Prostate gland (tissue), 2 donors: Measurements from ENCODE around the gene FGFR1OP2. TPM values are rescaled to one million over a fixed set of nuclear protein-coding genes. Genes with fewer than 3 reads are reported as not detected.

Experiments
- DNase-seq: peaks from one replicate; pipeline ENCODE4 v3.0.0-alpha.2; 2019; ENCODE audit warnings: low spot score
- H3K27ac ChIP-seq, 2 donors: fragments of 200-600 bp; sonication (generic); 2 replicates each; pipeline ENCODE4 v1.5.1; 2017 to 2019
- H3K27me3 ChIP-seq: fragments of 200-600 bp; sonication (generic); replicated peaks from 2 replicates; pipeline ENCODE4 v1.5.1; 2019; ENCODE audit not compliant: insufficient read depth
- H3K36me3 ChIP-seq, 2 donors: fragments of 200-600 bp; sonication (generic); 1 replicate in 1 of 2; 2 replicates in 1 of 2; pipeline versions ENCODE4 v1.5.1 to v1.8.1; 2017 to 2019
- H3K4me1 ChIP-seq: fragments of 200-600 bp; sonication (generic); replicated peaks from 2 replicates; pipeline ENCODE4 v1.5.1; 2019
- H3K4me3 ChIP-seq, 2 donors: fragments of 200-600 bp; sonication (generic); 2 replicates each; pipeline ENCODE4 v1.5.1; 2017 to 2019
- H3K9me3 ChIP-seq: fragments of 200-600 bp; sonication (generic); 2 replicates; pipeline ENCODE4 v1.5.1; 2017
- POLR2A ChIP-seq: fragments of 450-650 bp; IDR thresholded peaks from one replicate; pipeline ENCODE4 v1.6.1; 2016; ENCODE audit warnings: antibody characterized with exemption, mild to moderate bottlenecking
- POLR2AphosphoS5 ChIP-seq: sonication (generic); formaldehyde crosslinking; IDR thresholded peaks from one replicate; pipeline ENCODE4 v1.6.1; 2017; ENCODE audit warnings: antibody characterized with exemption
- WGBS: methylation state at CpG from one replicate; pipeline ENCODE4 v1.1.5; 2018; 5-methylcytosine and 5-hydroxymethylcytosine counted together
- intact Hi-C: fragments of 100-400 bp; cut with DNase I; formaldehyde crosslinking; loops from one replicate; pipeline ENCODE4 v1.14.2; 2022
- total RNA-seq, 2 donors: library from RNA; depleted of rRNA; stranded (reverse); fragments of >200 nt; gene quantifications; one replicate each; pipeline ENCODE4 v1.1.0, GENCODE V29; 2016
- TF ChIP-seq, protein P1 (sequence below), 4 experiments: fragments of 200-600 bp in 2 of 4; fragments of 450-650 bp in 2 of 4; sonication (generic) in 2 of 4; IDR thresholded peaks; 1 replicate in 3 of 4; 2 replicates in 1 of 4; pipeline ENCODE4 v1.5.1; 2016 to 2019; ENCODE audit warnings: antibody characterized with exemption in 4 of 4, mild to moderate bottlenecking in 2 of 4, moderate library complexity in 2 of 4

The FGFR1OP2 gene
- total RNA-seq, 2 donors from 2014 or later: 45.0 to 64.4 TPM

DNA sequence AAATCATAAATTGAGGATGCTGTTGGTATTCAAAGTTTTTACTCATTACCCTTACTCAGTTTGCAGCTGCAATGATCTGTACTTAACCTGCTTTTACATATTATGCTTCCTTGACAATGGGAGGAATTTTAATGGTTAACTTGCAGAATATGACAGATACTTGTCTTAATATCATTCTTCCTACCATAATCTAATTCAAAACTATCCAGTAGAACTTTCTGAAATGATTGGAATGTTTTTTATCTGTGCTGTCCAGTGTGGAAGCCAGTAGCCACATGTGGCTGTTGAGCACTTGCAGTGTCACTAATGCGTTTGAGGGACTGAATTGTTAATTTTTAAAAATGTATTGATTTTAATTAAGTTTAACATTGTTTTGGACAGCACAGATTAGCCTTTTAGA lies 23.5 kb downstream of the FGFR1OP2 start:
- WGBS: 93% methylated on average over 1 of the region's 1 CpG
- Histone ChIP-seq H3K27me3 (no peaks in the 10 kb centered on the region), H3K4me3 (no peak overlapping the region), H3K27ac (no peak overlapping the region), H3K36me3 (no peaks in the 10 kb centered on the region), H3K4me1 (no peaks in the 10 kb centered on the region), H3K9me3 (no peaks in the 10 kb centered on the region)
- TF ChIP-seq POLR2A: no peak
- TF ChIP-seq, protein P1, sequence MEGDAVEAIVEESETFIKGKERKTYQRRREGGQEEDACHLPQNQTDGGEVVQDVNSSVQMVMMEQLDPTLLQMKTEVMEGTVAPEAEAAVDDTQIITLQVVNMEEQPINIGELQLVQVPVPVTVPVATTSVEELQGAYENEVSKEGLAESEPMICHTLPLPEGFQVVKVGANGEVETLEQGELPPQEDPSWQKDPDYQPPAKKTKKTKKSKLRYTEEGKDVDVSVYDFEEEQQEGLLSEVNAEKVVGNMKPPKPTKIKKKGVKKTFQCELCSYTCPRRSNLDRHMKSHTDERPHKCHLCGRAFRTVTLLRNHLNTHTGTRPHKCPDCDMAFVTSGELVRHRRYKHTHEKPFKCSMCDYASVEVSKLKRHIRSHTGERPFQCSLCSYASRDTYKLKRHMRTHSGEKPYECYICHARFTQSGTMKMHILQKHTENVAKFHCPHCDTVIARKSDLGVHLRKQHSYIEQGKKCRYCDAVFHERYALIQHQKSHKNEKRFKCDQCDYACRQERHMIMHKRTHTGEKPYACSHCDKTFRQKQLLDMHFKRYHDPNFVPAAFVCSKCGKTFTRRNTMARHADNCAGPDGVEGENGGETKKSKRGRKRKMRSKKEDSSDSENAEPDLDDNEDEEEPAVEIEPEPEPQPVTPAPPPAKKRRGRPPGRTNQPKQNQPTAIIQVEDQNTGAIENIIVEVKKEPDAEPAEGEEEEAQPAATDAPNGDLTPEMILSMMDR (IDR thresholded peaks at IDR 0.05): no peak
- TF ChIP-seq POLR2AphosphoS5: no peak
- intact Hi-C loops: no loop called here
- DNase-seq: no peak

DNA sequence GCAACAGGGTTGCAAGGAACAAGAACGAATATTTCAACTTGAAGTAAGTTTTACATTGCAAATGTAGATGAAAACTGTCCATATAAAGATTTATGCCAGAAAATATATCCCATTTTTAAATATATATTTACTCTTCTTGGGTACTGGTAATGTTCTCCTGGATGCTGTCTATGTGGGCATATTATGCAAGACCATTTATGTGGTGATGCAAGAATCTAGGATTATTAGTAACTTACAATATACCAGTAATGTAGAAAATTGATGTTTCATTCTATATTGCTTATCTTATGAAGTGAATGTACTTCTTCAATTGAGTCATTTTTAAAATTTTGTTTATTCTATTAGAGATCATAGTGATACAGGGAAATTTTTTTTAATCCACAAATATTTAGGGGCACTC lies 25.1 kb downstream of the FGFR1OP2 start:
- Histone ChIP-seq H3K9me3 (no peaks in the 10 kb centered on the region), H3K4me1 (no peaks in the 10 kb centered on the region), H3K4me3 (no peak overlapping the region), H3K36me3 (no peaks in the 10 kb centered on the region), H3K27me3 (no peaks in the 10 kb centered on the region), H3K27ac (no peak overlapping the region)
- DNase-seq: no peak
- TF ChIP-seq, protein P1 (IDR thresholded peaks at IDR 0.05): no peak
- TF ChIP-seq POLR2A (no peak), POLR2AphosphoS5 (no peak)
- intact Hi-C loops: no loop called here
- 94% methylated on average over 1 of the region's 1 CpG for WGBS

DNA sequence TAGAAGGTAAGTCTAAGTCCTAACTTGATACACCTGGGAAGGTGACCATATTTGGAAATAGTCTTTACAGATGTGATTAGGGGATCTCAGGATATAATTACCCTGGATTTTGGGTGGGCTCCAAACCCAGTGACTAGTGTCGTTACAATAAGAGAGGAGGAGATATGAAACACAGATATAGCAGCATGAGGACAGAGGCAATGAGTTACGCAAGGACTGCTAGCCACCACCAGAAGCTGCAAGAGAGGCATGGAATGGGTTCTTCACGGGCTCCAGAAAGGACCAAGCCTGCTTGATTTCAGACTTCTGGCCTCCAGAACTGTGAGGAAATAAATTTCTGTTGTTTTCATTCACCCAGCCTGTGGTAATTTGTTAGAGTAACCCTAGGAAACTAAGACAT lies 28.6 kb downstream of the FGFR1OP2 start:
- Histone ChIP-seq H3K27me3 (no peaks in the 10 kb centered on the region), H3K36me3 (no peaks in the 10 kb centered on the region), H3K4me3 (no peak overlapping the region), H3K4me1 (no peaks in the 10 kb centered on the region), H3K9me3 (no peaks in the 10 kb centered on the region), H3K27ac (no peak overlapping the region)
- 84% methylated on average over 3 of the region's 3 CpGs for WGBS
- intact Hi-C loops: no loop called here
- TF ChIP-seq POLR2A: no peak
- TF ChIP-seq, protein P1 (IDR thresholded peaks at IDR 0.05): no peak
- no peak for TF ChIP-seq POLR2AphosphoS5
- no peak for DNase-seq

DNA sequence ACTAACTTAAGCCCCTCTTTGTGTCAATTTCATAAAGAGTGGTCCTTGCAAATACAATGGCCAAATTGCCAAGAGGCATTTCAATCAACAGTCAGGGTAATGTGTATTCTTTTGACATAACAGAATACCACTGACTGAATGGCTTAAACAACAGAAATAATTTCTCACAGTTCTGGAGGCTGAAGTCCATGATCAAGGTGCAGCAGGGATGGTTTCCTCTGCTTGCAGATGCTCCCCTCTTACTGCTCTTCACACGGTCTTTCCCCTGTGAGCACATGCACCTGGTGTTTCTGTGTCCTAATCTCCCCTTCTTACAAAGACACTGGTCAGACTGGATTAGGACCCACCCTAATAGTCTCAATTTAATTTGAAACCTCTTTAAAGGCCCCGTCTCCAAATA lies 31.9 kb downstream of the FGFR1OP2 start:
- no peak for TF ChIP-seq POLR2AphosphoS5
- TF ChIP-seq, protein P1 (IDR thresholded peaks at IDR 0.05): no peak
- TF ChIP-seq POLR2A: no peak
- intact Hi-C loops: no loop called here
- Histone ChIP-seq H3K36me3 (no peaks in the 10 kb centered on the region), H3K4me3 (no peak overlapping the region), H3K4me1 (no peaks in the 10 kb centered on the region), H3K9me3 (no peaks in the 10 kb centered on the region), H3K27me3 (no peaks in the 10 kb centered on the region), H3K27ac (no peak overlapping the region)
- WGBS: 100% methylated on average over 2 of the region's 2 CpGs
- no peak for DNase-seq

DNA sequence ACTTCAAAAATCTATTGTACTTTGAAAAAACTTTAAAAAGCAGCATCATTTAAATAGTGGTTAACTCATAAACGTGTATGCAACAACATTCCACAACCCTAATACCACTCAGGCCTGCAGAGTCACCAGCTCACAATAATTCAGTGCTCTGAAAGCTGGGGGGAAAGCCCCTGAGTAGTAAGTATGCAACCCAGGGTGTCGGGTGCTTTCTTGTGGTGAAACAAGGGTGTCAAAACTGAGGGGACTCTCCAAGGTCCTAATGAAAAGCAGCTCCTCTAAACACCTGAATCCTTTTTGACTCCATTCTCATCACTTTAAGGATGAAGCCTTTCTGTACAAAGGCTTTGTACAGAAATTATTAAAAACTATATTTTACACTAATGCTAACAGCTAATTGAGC lies 33.7 kb downstream of the FGFR1OP2 start:
- intact Hi-C loops: no loop called here
- Histone ChIP-seq H3K27ac (no peak overlapping the region), H3K36me3 (no peaks in the 10 kb centered on the region), H3K4me3 (no peak overlapping the region), H3K9me3 (no peaks in the 10 kb centered on the region), H3K4me1 (no peaks in the 10 kb centered on the region), H3K27me3 (no peaks in the 10 kb centered on the region)
- no peak for DNase-seq
- TF ChIP-seq POLR2A: no peak
- no peak for TF ChIP-seq POLR2AphosphoS5
- TF ChIP-seq, protein P1 (IDR thresholded peaks at IDR 0.05): no peak
- WGBS: 78% methylated on average over 2 of the region's 2 CpGs
